Liver (tissue), 3 donors: ENCODE measurements around the gene NGF.
"Not testable (repeated sequence)": the region's sequence is repeated elsewhere in the genome, so short reads cannot be mapped to it uniquely, and the experiment has no call there.

Source experiments
- JUND ChIP-seq, 2 donors: IDR thresholded peaks; 2 replicates each; pipeline ENCODE4 v1.6.1; 2016; ENCODE audit warnings: antibody characterized with exemption in 2 of 2
- NR2F2 ChIP-seq: IDR thresholded peaks from 2 replicates; pipeline ENCODE4 v1.6.1; 2016; ENCODE audit warnings: antibody characterized with exemption
- RAD21 ChIP-seq, 2 donors: IDR thresholded peaks; 2 replicates each; pipeline ENCODE4 v1.6.1; 2016; ENCODE audit warnings: antibody characterized with exemption in 2 of 2, mild to moderate bottlenecking in 2 of 2
- RXRA ChIP-seq, 2 donors: IDR thresholded peaks; 2 replicates each; pipeline ENCODE4 v1.6.1; 2017 to 2018; ENCODE audit warnings: antibody characterized with exemption in 2 of 2, mild to moderate bottlenecking in 1 of 2
- SP1 ChIP-seq: IDR thresholded peaks from 2 replicates; pipeline ENCODE4 v1.6.1; 2018; ENCODE audit warnings: antibody characterized with exemption, mild to moderate bottlenecking
- YY1 ChIP-seq: IDR thresholded peaks from 2 replicates; pipeline ENCODE4 v1.6.1; 2016; ENCODE audit warnings: antibody characterized with exemption, mild to moderate bottlenecking
- TF ChIP-seq, protein P1 (sequence below): IDR thresholded peaks from 2 replicates; pipeline ENCODE4 v1.6.1; 2016; ENCODE audit warnings: antibody characterized with exemption, mild to moderate bottlenecking
- TF ChIP-seq, protein P2 (sequence below): fragments of 150-350 bp; IDR thresholded peaks from 2 replicates; pipeline ENCODE4 v1.5.1; 2017; ENCODE audit warnings: improper control_type of control experiment, low read depth, low read length; ENCODE audit not compliant: missing input control
- donor health status: healthy.
- donor health status: healthy.

DNA sequence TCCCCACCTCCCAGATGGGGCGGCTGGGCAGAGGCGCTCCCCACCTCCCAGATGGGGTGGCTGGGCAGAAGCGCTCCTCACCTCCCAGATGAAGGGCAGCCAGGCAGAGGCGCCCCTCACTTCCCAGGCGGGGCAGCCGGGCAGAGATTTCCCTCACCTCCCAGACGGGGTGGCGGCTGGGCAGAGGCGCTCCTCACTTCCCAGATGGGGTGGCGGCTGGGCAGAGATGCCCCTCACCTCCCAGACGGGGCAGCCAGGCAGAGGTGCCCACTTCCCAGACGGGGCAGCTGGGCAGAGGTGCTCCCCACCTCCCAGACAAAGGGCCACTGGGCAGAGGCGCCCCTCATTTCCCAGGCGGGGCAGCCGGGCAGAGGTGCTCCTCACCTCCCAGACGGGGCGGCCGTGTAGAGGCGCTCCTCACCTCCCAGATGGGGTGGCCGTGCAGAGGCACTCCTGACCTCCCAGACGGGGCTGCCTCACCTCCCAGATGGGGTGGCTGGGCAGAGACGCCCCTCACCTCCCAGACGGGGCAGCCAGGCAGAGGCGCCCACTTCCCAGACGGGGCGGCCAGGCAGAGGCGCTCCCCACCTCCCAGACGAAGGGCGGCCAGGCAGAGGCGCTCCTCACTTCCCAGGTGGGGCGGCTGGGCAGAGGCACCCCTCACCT, 21.9 kb upstream of the NGF start:
- TF ChIP-seq, protein P1, sequence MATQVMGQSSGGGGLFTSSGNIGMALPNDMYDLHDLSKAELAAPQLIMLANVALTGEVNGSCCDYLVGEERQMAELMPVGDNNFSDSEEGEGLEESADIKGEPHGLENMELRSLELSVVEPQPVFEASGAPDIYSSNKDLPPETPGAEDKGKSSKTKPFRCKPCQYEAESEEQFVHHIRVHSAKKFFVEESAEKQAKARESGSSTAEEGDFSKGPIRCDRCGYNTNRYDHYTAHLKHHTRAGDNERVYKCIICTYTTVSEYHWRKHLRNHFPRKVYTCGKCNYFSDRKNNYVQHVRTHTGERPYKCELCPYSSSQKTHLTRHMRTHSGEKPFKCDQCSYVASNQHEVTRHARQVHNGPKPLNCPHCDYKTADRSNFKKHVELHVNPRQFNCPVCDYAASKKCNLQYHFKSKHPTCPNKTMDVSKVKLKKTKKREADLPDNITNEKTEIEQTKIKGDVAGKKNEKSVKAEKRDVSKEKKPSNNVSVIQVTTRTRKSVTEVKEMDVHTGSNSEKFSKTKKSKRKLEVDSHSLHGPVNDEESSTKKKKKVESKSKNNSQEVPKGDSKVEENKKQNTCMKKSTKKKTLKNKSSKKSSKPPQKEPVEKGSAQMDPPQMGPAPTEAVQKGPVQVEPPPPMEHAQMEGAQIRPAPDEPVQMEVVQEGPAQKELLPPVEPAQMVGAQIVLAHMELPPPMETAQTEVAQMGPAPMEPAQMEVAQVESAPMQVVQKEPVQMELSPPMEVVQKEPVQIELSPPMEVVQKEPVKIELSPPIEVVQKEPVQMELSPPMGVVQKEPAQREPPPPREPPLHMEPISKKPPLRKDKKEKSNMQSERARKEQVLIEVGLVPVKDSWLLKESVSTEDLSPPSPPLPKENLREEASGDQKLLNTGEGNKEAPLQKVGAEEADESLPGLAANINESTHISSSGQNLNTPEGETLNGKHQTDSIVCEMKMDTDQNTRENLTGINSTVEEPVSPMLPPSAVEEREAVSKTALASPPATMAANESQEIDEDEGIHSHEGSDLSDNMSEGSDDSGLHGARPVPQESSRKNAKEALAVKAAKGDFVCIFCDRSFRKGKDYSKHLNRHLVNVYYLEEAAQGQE = not testable (repeated sequence)
- not testable (repeated sequence) for TF ChIP-seq YY1; SP1; RAD21 (IDR thresholded peaks at IDR 0.05); NR2F2; RXRA (IDR thresholded peaks at IDR 0.05); JUND (IDR thresholded peaks at IDR 0.05)
- TF ChIP-seq, protein P2, sequence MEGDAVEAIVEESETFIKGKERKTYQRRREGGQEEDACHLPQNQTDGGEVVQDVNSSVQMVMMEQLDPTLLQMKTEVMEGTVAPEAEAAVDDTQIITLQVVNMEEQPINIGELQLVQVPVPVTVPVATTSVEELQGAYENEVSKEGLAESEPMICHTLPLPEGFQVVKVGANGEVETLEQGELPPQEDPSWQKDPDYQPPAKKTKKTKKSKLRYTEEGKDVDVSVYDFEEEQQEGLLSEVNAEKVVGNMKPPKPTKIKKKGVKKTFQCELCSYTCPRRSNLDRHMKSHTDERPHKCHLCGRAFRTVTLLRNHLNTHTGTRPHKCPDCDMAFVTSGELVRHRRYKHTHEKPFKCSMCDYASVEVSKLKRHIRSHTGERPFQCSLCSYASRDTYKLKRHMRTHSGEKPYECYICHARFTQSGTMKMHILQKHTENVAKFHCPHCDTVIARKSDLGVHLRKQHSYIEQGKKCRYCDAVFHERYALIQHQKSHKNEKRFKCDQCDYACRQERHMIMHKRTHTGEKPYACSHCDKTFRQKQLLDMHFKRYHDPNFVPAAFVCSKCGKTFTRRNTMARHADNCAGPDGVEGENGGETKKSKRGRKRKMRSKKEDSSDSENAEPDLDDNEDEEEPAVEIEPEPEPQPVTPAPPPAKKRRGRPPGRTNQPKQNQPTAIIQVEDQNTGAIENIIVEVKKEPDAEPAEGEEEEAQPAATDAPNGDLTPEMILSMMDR = not testable (repeated sequence)
